Ascending aorta (tissue), 2 donors: ENCODE results near the gene GALNT9. TPM values are rescaled to one million over a fixed set of nuclear protein-coding genes. Genes with fewer than 3 reads are reported as not detected.
"Not testable (repeated sequence)": the region's sequence is repeated elsewhere in the genome, so short reads cannot be mapped to it uniquely, and the experiment has no call there.

Experiments
- DNase-seq, 2 donors: peaks; one replicate each; pipeline ENCODE4 v3.0.0-alpha.2; 2019; ENCODE audit warnings: low spot score in 2 of 2
- H3K27ac ChIP-seq, 2 donors: fragments of 200-600 bp; sonication (generic); one replicate each; pipeline ENCODE4 v1.5.1; 2016 to 2017; ENCODE audit warnings: mild to moderate bottlenecking in 1 of 2
- H3K27me3 ChIP-seq: fragments of 200-600 bp; sonication (generic); one replicate; pipeline ENCODE4 v1.5.1; 2017
- H3K36me3 ChIP-seq, 2 donors: fragments of 200-600 bp; sonication (generic); one replicate each; pipeline ENCODE4 v1.5.1; 2016
- H3K4me1 ChIP-seq, 2 donors: fragments of 200-600 bp; sonication (generic); one replicate each; pipeline ENCODE4 v1.5.1; 2016 to 2017; ENCODE audit warnings: mild to moderate bottlenecking in 1 of 2
- H3K4me3 ChIP-seq, 2 donors: fragments of 200-600 bp; sonication (generic); one replicate each; pipeline ENCODE4 v1.5.1; 2016 to 2017; ENCODE audit warnings: mild to moderate bottlenecking in 1 of 2
- H3K9me3 ChIP-seq, 2 donors: fragments of 200-600 bp; sonication (generic); one replicate each; pipeline ENCODE4 v1.5.1; 2016
- CTCF ChIP-seq, 3 experiments: fragments of 200-600 bp in 2 of 3; fragments of 450-650 bp in 1 of 3; sonication (generic) in 2 of 3; IDR thresholded peaks; one replicate each; pipeline ENCODE4 v1.5.1; 2016 to 2019; ENCODE audit warnings: antibody characterized with exemption in 3 of 3, mild to moderate bottlenecking in 1 of 3, moderate library complexity in 1 of 3
- intact Hi-C: fragments of 100-400 bp; cut with DNase I; formaldehyde crosslinking; loops from one replicate; pipeline ENCODE4 v1.15.1; 2023
- total RNA-seq: library from RNA; depleted of rRNA; stranded (reverse); fragments of >200 nt; gene quantifications from one replicate; pipeline ENCODE4 v1.1.0, GENCODE V29; 2016

GALNT9 gene
- total RNA-seq: not detected

GRCh38 chr12:132329036-132329719 is at the start of gene GALNT9:
GALNT9 (minus strand) TSS chr12:132329589; CDS start chr12:132329203, 386 bp downstream.
- Histone ChIP-seq H3K4me1 (peaks cover 0 to 3% of the 10 kb centered on the region in 2 donors), H3K36me3 (no peaks in the 10 kb centered on the region), H3K9me3 (no peaks in the 10 kb centered on the region), H3K27ac (no peak within 1 kb of the TSS), H3K27me3 (no peaks in the 10 kb centered on the region), H3K4me3 (no peak within 1 kb of the TSS)
- DNase-seq: no peak
- no peak for TF ChIP-seq CTCF (IDR thresholded peaks at IDR 0.05)
- intact Hi-C loops: no loop called here

- H3K9me3 ChIP-seq, H3K4me1 ChIP-seq, H3K27me3 ChIP-seq, DNase-seq, H3K36me3 ChIP-seq, intact Hi-C loops, H3K27ac ChIP-seq, H3K4me3 ChIP-seq: not testable (repeated sequence)
Measured at GRCh38 chr12:132379057-132379456, 49.7 kb upstream of the GALNT9 start.

GRCh38 chr12:132377147-132377546 is 47.8 kb upstream of the GALNT9 start:
- H3K4me1 ChIP-seq: no peaks in the 10 kb centered on the region
- H3K36me3 ChIP-seq: no peaks in the 10 kb centered on the region
- no peak overlapping the region for H3K4me3 ChIP-seq
- peaks cover 0 to under 1% of the 10 kb centered on the region in 2 donors for H3K9me3 ChIP-seq
- intact Hi-C loops: no loop called here
- DNase-seq: no peak
- no peak for TF ChIP-seq CTCF (IDR thresholded peaks at IDR 0.05)
- H3K27me3 ChIP-seq: no peaks in the 10 kb centered on the region
- no peak overlapping the region for H3K27ac ChIP-seq

- H3K4me1 ChIP-seq: no peaks in the 10 kb centered on the region
- no peak overlapping the region for H3K27ac ChIP-seq
- intact Hi-C loops: no loop called here
- H3K36me3 ChIP-seq: no peaks in the 10 kb centered on the region
- no peak overlapping the region for H3K4me3 ChIP-seq
- H3K9me3 ChIP-seq: peaks cover 0 to 6% of the 10 kb centered on the region in 2 donors
- no peak for DNase-seq
- no peaks in the 10 kb centered on the region for H3K27me3 ChIP-seq
- TF ChIP-seq CTCF (IDR thresholded peaks at IDR 0.05): no peak
Measured at GRCh38 chr12:132376464-132376830, 47.1 kb upstream of the GALNT9 start.

GRCh38 chr12:132375747-132376463 is 46.5 kb upstream of the GALNT9 start:
- intact Hi-C loops: no loop called here
- Histone ChIP-seq H3K4me1 (no peaks in the 10 kb centered on the region), H3K9me3 (peaks cover 0 to 6% of the 10 kb centered on the region in 2 donors), H3K36me3 (no peaks in the 10 kb centered on the region), H3K4me3 (no peak overlapping the region), H3K27ac (no peak overlapping the region), H3K27me3 (no peaks in the 10 kb centered on the region)
- DNase-seq: no peak
- no peak for TF ChIP-seq CTCF (IDR thresholded peaks at IDR 0.05)
